IMR-90 (cell line): ENCODE measurements around the gene NR2C2.

Source experiments
- CTCF ChIP-seq: conservative IDR thresholded peaks from 2 replicates; pipeline ENCODE4 v1.5.1; 2012; ENCODE audit warnings: mild to moderate bottlenecking, low read depth, low read length, improper control_type of control experiment
- MXI1 ChIP-seq: IDR thresholded peaks from 2 replicates; pipeline ENCODE4 v1.6.1; 2012; ENCODE audit warnings: low read depth, mild to moderate bottlenecking, low read length, moderate library complexity, borderline replicate concordance
- POLR2A ChIP-seq: IDR thresholded peaks from 2 replicates; pipeline ENCODE4 v1.6.1; 2012; ENCODE audit warnings: mild to moderate bottlenecking, low read depth, low read length
- USF2 ChIP-seq: fragments of 150-350 bp; IDR thresholded peaks from 2 replicates; pipeline ENCODE4 v1.6.1; 2017; ENCODE audit warnings: mild to moderate bottlenecking, antibody characterized with exemption, low read length, low read depth

- no peak for TF ChIP-seq POLR2A
- TF ChIP-seq CTCF, result no peak
- no peak for TF ChIP-seq MXI1
- TF ChIP-seq USF2, result no peak
Measured at GRCh38 chr3:14990780-14991148, 43.4 kb downstream of the NR2C2 start.
